Hepatocyte (in vitro differentiated cells): ENCODE measurements around the gene EPAS1. TPM values are rescaled to one million over a fixed set of nuclear protein-coding genes. Genes with fewer than 3 reads are reported as not detected.
A peak's percentile ranks its signal among the peaks of the same experiment; 100 is the strongest.

Experiments
- DNase-seq: peaks from one replicate; pipeline ENCODE4 v3.0.0-alpha.2; 2016; ENCODE audit warnings: low spot score
- H2AFZ ChIP-seq: fragments of 200-600 bp; sonication (generic); 2 replicates; pipeline ENCODE4 v1.6.0; 2016; ENCODE audit warnings: antibody characterized with exemption, mild to moderate bottlenecking
- H3K27ac ChIP-seq: fragments of 200-600 bp; sonication (generic); 2 replicates; pipeline ENCODE4 v1.5.1; 2016; ENCODE audit warnings: mild to moderate bottlenecking
- H3K27me3 ChIP-seq: fragments of 200-600 bp; sonication (generic); 2 replicates; pipeline ENCODE4 v1.6.1; 2016
- H3K36me3 ChIP-seq: fragments of 200-600 bp; sonication (generic); replicated peaks from 2 replicates; pipeline ENCODE4 v1.5.1; 2016; ENCODE audit warnings: low read depth; ENCODE audit not compliant: insufficient read depth
- H3K4me1 ChIP-seq: fragments of 200-600 bp; sonication (generic); 2 replicates; pipeline ENCODE4 v1.5.1; 2016; ENCODE audit warnings: mild to moderate bottlenecking, moderate library complexity; ENCODE audit not compliant: insufficient read depth
- H3K4me2 ChIP-seq: fragments of 200-600 bp; sonication (generic); 2 replicates; pipeline ENCODE4 v1.6.0; 2016
- H3K4me3 ChIP-seq: fragments of 200-600 bp; sonication (generic); 2 replicates; pipeline ENCODE4 v1.5.1; 2016; ENCODE audit warnings: mild to moderate bottlenecking
- H3K79me2 ChIP-seq: fragments of 200-600 bp; sonication (generic); 2 replicates; pipeline ENCODE4 v1.6.0; 2017; ENCODE audit warnings: mild to moderate bottlenecking
- H3K9me2 ChIP-seq: fragments of 200-600 bp; sonication (generic); replicated peaks from 2 replicates; pipeline ENCODE4 v1.6.0; 2017; ENCODE audit warnings: mild to moderate bottlenecking; ENCODE audit not compliant: insufficient read depth
- H3K9me3 ChIP-seq: fragments of 200-600 bp; sonication (generic); 2 replicates; pipeline ENCODE4 v1.5.1; 2016; ENCODE audit warnings: low read depth, mild to moderate bottlenecking
- H4K20me1 ChIP-seq: fragments of 200-600 bp; sonication (generic); 2 replicates; pipeline ENCODE4 v1.6.0; 2016; ENCODE audit warnings: mild to moderate bottlenecking; ENCODE audit not compliant: insufficient read depth, poor library complexity, severe bottlenecking
- CTCF ChIP-seq: fragments of 200-600 bp; sonication (generic); IDR thresholded peaks from 2 replicates; pipeline ENCODE4 v1.5.1; 2016; ENCODE audit warnings: antibody characterized with exemption, mild to moderate bottlenecking; ENCODE audit not compliant: poor library complexity
- EZH2 ChIP-seq: fragments of 200-600 bp; sonication (generic); IDR thresholded peaks from 2 replicates; pipeline ENCODE4 v1.6.1; 2016; ENCODE audit warnings: antibody characterized with exemption, mild to moderate bottlenecking, borderline replicate concordance
- EZH2phosphoT487 ChIP-seq: fragments of 200-600 bp; sonication (generic); IDR thresholded peaks from one replicate; pipeline ENCODE4 v1.6.1; 2018; ENCODE audit warnings: antibody characterized with exemption, mild to moderate bottlenecking, low read depth, moderate library complexity; ENCODE audit not compliant: unreplicated experiment, severe bottlenecking
- WGBS: methylation state at CpG from one replicate; pipeline ENCODE4 v1.1.6; 2016; ENCODE audit warnings: low lambda C conversion rate; ENCODE audit errors: missing lambda C conversion rate; 5-methylcytosine and 5-hydroxymethylcytosine counted together
- polyA plus RNA-seq: library from polyadenylated mRNA; unstranded; fragments of >200 nt; fragmentation: Nextera tagmentation; extraction: Ambion mirVana; gene quantifications from 2 replicates; pipeline ENCODE4 v1.2.1, GENCODE V29; 2016
- total RNA-seq: library from RNA; depleted of rRNA; stranded (reverse); fragments of >200 nt; gene quantifications from 2 replicates; pipeline ENCODE4 v1.2.3, GENCODE V29; 2014

Gene EPAS1
- total and polyA plus RNA-seq, 2 experiments from 2014 or later = 112 to 115 TPM

GRCh38 chr2:46298522-46299353, 1.5 kb downstream of the EPAS1 start:
- TF ChIP-seq CTCF (peak; percentile 22), EZH2 (peak; percentile 43), EZH2phosphoT487 (peak; percentile 25)

GRCh38 chr2:46299365-46300263, 2.4 kb downstream of the EPAS1 start:
- 2% methylated on average over 40 of the region's 40 CpGs for WGBS
- H4K20me1 ChIP-seq = peaks cover 32% of the 10 kb centered on the region

More at GRCh38 chr2:46298522-46299353, 1.5 kb downstream of the EPAS1 start:
- peak overlapping the region; percentile 93 for H3K4me2 ChIP-seq
- no peaks in the 10 kb centered on the region for H3K36me3 ChIP-seq
- no peaks in the 10 kb centered on the region for H3K27me3 ChIP-seq
- H3K9me3 ChIP-seq = no peaks in the 10 kb centered on the region
- H2AFZ ChIP-seq = peak overlapping the region; percentile 27
- under 1% methylated on average over 65 of the region's 71 CpGs for WGBS
- no peaks in the 10 kb centered on the region for H3K9me2 ChIP-seq
- DNase-seq = peak; percentile 60
- H3K27ac ChIP-seq = peak overlapping the region; percentile 98
- H4K20me1 ChIP-seq = peaks cover 27% of the 10 kb centered on the region
- peaks cover 28% of the 10 kb centered on the region for H3K4me1 ChIP-seq
- peak overlapping the region; percentile 97 for H3K4me3 ChIP-seq
- peaks cover 59% of the 10 kb centered on the region for H3K79me2 ChIP-seq

DNA sequence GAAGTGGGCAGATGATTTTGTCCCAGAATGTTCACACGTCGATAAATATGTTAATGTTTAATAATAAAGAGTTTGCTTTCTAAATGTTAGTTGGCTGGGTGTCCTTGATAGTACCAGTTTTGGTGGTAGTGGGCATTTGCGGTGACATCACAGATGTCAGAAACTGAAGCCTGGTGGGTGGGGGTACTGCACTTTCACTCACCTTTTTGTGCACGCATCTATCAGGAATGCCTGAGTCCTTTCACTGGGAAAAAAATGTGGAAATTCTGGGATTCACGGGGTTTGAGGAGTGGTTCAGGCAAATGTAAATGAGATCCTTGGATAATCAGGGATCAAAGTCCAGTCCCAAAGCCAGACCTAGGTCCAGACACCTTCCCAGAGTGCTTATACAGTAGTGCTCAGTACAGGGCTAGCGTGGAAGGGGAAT, 3.2 kb downstream of the EPAS1 start:
- Histone ChIP-seq H3K27me3 (no peaks in the 10 kb centered on the region), H3K9me2 (no peaks in the 10 kb centered on the region), H3K79me2 (peaks cover 76% of the 10 kb centered on the region), H3K4me1 (peaks cover 33% of the 10 kb centered on the region), H3K9me3 (no peaks in the 10 kb centered on the region), H3K4me3 (no peak overlapping the region), H2AFZ (no peak overlapping the region), H3K4me2 (peak overlapping the region; percentile 93), H3K27ac (peak overlapping the region; percentile 98), H4K20me1 (peaks cover 32% of the 10 kb centered on the region), H3K36me3 (no peaks in the 10 kb centered on the region)
- peak; percentile 46 for DNase-seq
- TF ChIP-seq CTCF (no peak), EZH2phosphoT487 (no peak), EZH2 (no peak)
- 44% methylated on average over 6 of the region's 6 CpGs for WGBS

More at GRCh38 chr2:46299365-46300263, 2.4 kb downstream of the EPAS1 start:
- TF ChIP-seq EZH2phosphoT487 (no peak), EZH2 (peak; percentile 4), CTCF (peak; percentile 9)
- Histone ChIP-seq H2AFZ (peak overlapping the region; percentile 27), H3K27me3 (no peaks in the 10 kb centered on the region), H3K79me2 (peaks cover 68% of the 10 kb centered on the region), H3K4me3 (peak overlapping the region; percentile 97), H3K9me3 (no peaks in the 10 kb centered on the region), H3K4me2 (peak overlapping the region; percentile 93), H3K27ac (peak overlapping the region; percentile 98), H3K9me2 (no peaks in the 10 kb centered on the region), H3K36me3 (no peaks in the 10 kb centered on the region), H3K4me1 (peaks cover 31% of the 10 kb centered on the region)
- peak; percentile 68 for DNase-seq
